Ishikawa (cell line): ENCODE results near the gene KCNIP4.

ENCODE experiments used
- CEBPB ChIP-seq: IDR thresholded peaks from 2 replicates; pipeline ENCODE4 v1.6.1; 2012
- CREB1 ChIP-seq: IDR thresholded peaks from 2 replicates; pipeline ENCODE4 v1.6.1; 2012; ENCODE audit warnings: low read depth
- EGR1 ChIP-seq: IDR thresholded peaks from 2 replicates; pipeline ENCODE4 v1.6.1; 2012
- EP300 ChIP-seq: IDR thresholded peaks from 2 replicates; pipeline ENCODE4 v1.6.1; 2012; ENCODE audit warnings: borderline replicate concordance
- FOXM1 ChIP-seq: IDR thresholded peaks from 2 replicates; pipeline ENCODE4 v1.6.1; 2012; ENCODE audit warnings: low read depth, borderline replicate concordance
- MAX ChIP-seq: IDR thresholded peaks from 2 replicates; pipeline ENCODE4 v1.6.1; 2012
- NFIC ChIP-seq: IDR thresholded peaks from 2 replicates; pipeline ENCODE4 v1.6.1; 2012
- RAD21 ChIP-seq: IDR thresholded peaks from 2 replicates; pipeline ENCODE4 v1.6.1; 2012; ENCODE audit warnings: low read depth
- REST ChIP-seq: IDR thresholded peaks from 2 replicates; pipeline ENCODE4 v1.6.1; 2012; ENCODE audit warnings: low read depth, mild to moderate bottlenecking
- TAF1 ChIP-seq: IDR thresholded peaks from 2 replicates; pipeline ENCODE4 v1.6.1; 2012; ENCODE audit warnings: low read depth, mild to moderate bottlenecking
- TCF12 ChIP-seq: IDR thresholded peaks from 2 replicates; pipeline ENCODE4 v1.6.1; 2012; ENCODE audit warnings: low read depth
- TEAD4 ChIP-seq: IDR thresholded peaks from 2 replicates; pipeline ENCODE4 v1.6.1; 2012
- USF1 ChIP-seq: IDR thresholded peaks from 2 replicates; pipeline ENCODE4 v1.6.1; 2012
- YY1 ChIP-seq: IDR thresholded peaks from 2 replicates; pipeline ENCODE4 v1.6.1; 2012; ENCODE audit warnings: low read depth
- ZBTB7A ChIP-seq: IDR thresholded peaks from 2 replicates; pipeline ENCODE4 v1.6.1; 2012; ENCODE audit warnings: low read depth

KCNIP4 gene

GRCh38 chr4:21192367-21192766, 756.2 kb downstream of the KCNIP4 start:
- TF ChIP-seq EP300 (no peak), YY1 (no peak), ZBTB7A (no peak), MAX (no peak), TCF12 (no peak), USF1 (no peak), REST (no peak), EGR1 (no peak), CEBPB (no peak), FOXM1 (no peak), NFIC (no peak), TAF1 (no peak), CREB1 (no peak), TEAD4 (no peak), RAD21 (no peak)

- TF ChIP-seq FOXM1: no peak
- no peak for TF ChIP-seq MAX
- TF ChIP-seq CREB1: no peak
- no peak for TF ChIP-seq EGR1
- TF ChIP-seq NFIC: no peak
- no peak for TF ChIP-seq TEAD4
- TF ChIP-seq ZBTB7A: no peak
- no peak for TF ChIP-seq USF1
- TF ChIP-seq TAF1: no peak
- no peak for TF ChIP-seq TCF12
- no peak for TF ChIP-seq CEBPB
These were observed 757.3 kb downstream of the KCNIP4 start for GRCh38 chr4:21191317-21191716.

- TF ChIP-seq FOXM1 (no peak), CREB1 (no peak), MAX (no peak), EGR1 (no peak), TEAD4 (no peak), TAF1 (no peak), CEBPB (no peak), TCF12 (no peak), RAD21 (no peak), EP300 (no peak), ZBTB7A (no peak), NFIC (no peak)
These were observed 763.8 kb downstream of the KCNIP4 start for GRCh38 chr4:21184788-21185187.

GRCh38 chr4:21181716-21182115, 766.9 kb downstream of the KCNIP4 start:
- no peak for TF ChIP-seq CEBPB
- TF ChIP-seq ZBTB7A: no peak
- no peak for TF ChIP-seq EP300
- no peak for TF ChIP-seq CREB1

GRCh38 chr4:21177871-21178270, 770.7 kb downstream of the KCNIP4 start:
- TF ChIP-seq EP300: no peak
- TF ChIP-seq MAX: no peak
- TF ChIP-seq ZBTB7A: no peak
- no peak for TF ChIP-seq NFIC
- no peak for TF ChIP-seq CEBPB
- TF ChIP-seq FOXM1: no peak

- TF ChIP-seq FOXM1: no peak
- TF ChIP-seq YY1: no peak
- no peak for TF ChIP-seq MAX
These were observed 771.5 kb downstream of the KCNIP4 start for GRCh38 chr4:21177092-21177491.

GRCh38 chr4:21167711-21168110, 780.9 kb downstream of the KCNIP4 start:
- TF ChIP-seq NFIC (no peak), MAX (no peak), YY1 (no peak), TAF1 (no peak), RAD21 (no peak), EP300 (no peak), CEBPB (no peak), CREB1 (no peak), TCF12 (no peak), EGR1 (no peak), TEAD4 (no peak), USF1 (no peak), ZBTB7A (no peak), FOXM1 (no peak), REST (no peak)
